ENCODE measurements around the gene HSCB. TPM values are rescaled to one million over a fixed set of nuclear protein-coding genes. Genes with fewer than 3 reads are reported as not detected.

Gene HSCB
- total and polyA plus RNA-seq, 2 of the 4 experiments (the other 2 are of a cell fraction): 5.4 to 13.2 TPM

GRCh38 chr22:28728002-28728401 is 13.8 kb upstream of the HSCB start:
- no peak overlapping the region; the same call in 2 of the 3 replicates for H2BK15ac ChIP-seq (ENCODE audit: low read depth, low read length)
- H3K9me3 ChIP-seq (ENCODE audit: control insufficient read depth, insufficient read depth, low read length): no peaks in the 10 kb centered on the region
- no peak overlapping the region for H3K4me3 ChIP-seq (ENCODE audit: insufficient read depth, low read depth, low read length)
- no peak overlapping the region for H2BK20ac ChIP-seq (ENCODE audit: low read depth, low read length)
- H3K9ac ChIP-seq (ENCODE audit: low read depth, low read length): no peak overlapping the region
- ChIA-PET POLR2A (ENCODE audit: unreplicated experiment) (no interaction called here), CTCF (no interaction called here)
- H3K14ac ChIP-seq (replicated peaks; ENCODE audit: low read depth, low read length): no peak overlapping the region
- H2BK5ac ChIP-seq (ENCODE audit: low read depth, low read length, poor library complexity, severe bottlenecking): no peak overlapping the region
- peaks cover 2% of the 10 kb centered on the region for H3K4me1 ChIP-seq (ENCODE audit: control insufficient read depth, insufficient read depth, low read length)
- H3K18ac ChIP-seq (ENCODE audit: low read depth, low read length): no peak overlapping the region
- no peak overlapping the region for H3K4me2 ChIP-seq (ENCODE audit: low read depth, low read length)
- no peak overlapping the region for H4K91ac ChIP-seq (ENCODE audit: insufficient read depth, low read depth, low read length)
- intact Hi-C loops (cut with micrococcal nuclease): no loop called here
- ATAC-seq (ENCODE audit: low read depth): no peak
- H2AK5ac ChIP-seq (ENCODE audit: low read depth, low read length): no peak overlapping the region
- dilution Hi-C loops (cut with HindIII; ENCODE audit: low sequenced_read_pairs, unreplicated experiment): no loop called here
- H2AK9ac ChIP-seq (replicated peaks; ENCODE audit: low read depth, low read length, poor library complexity): no peak overlapping the region
- no peaks in the 10 kb centered on the region for H3K27me3 ChIP-seq (ENCODE audit: control insufficient read depth, insufficient read depth, low read length)
- H3K23ac ChIP-seq (ENCODE audit: low read depth, low read length): no peak overlapping the region
- H3K56ac ChIP-seq (ENCODE audit: extremely low read depth, insufficient read depth, low read length): no peak overlapping the region
- H4K5ac ChIP-seq (ENCODE audit: low read depth, low read length): peak overlapping the region; percentile 47; the same call in 1 of the 2 replicates
- H3K36me3 ChIP-seq (ENCODE audit: control insufficient read depth, insufficient read depth, low read length): peaks cover 2% of the 10 kb centered on the region; the same call in 1 of the 2 replicates
- no CpG with 5 or more reads among the region's 1 CpG for WGBS, 2 experiments (ENCODE audit: extremely low coverage in 2 of 2, insufficient read length in 1 of 2)
- H4K20me1 ChIP-seq (ENCODE audit: insufficient read depth, low read length): no peaks in the 10 kb centered on the region
- H2BK120ac ChIP-seq (ENCODE audit: low read depth, low read length): no peak overlapping the region
- no peak overlapping the region for H3K4ac ChIP-seq (ENCODE audit: low read depth, low read length)
- no peak overlapping the region for H2AFZ ChIP-seq (replicated peaks; ENCODE audit: low read length, poor library complexity)
- TF ChIP-seq CHD1 (IDR thresholded peaks at IDR 0.05; ENCODE audit: low read depth, low read length): no peak
- no peak for TF ChIP-seq RCOR1 (IDR thresholded peaks at IDR 0.05; ENCODE audit: insufficient replicate concordance, low read length)
- no peak for TF ChIP-seq SMC3 (IDR thresholded peaks at IDR 0.05; ENCODE audit: low read depth, low read length)
- no peak for TF ChIP-seq CTCF (conservative IDR thresholded peaks at IDR 0.05; ENCODE audit: low read depth, low read length)
- no peak for TF ChIP-seq RFX5 (IDR thresholded peaks at IDR 0.05; ENCODE audit: low read depth, low read length)
- no peak for TF ChIP-seq MAFK (IDR thresholded peaks at IDR 0.05; ENCODE audit: low read depth, low read length)
- no peak for TF ChIP-seq FOS (IDR thresholded peaks at IDR 0.05; ENCODE audit: low read depth, low read length)
- TF ChIP-seq MAZ (IDR thresholded peaks at IDR 0.05; ENCODE audit: borderline replicate concordance, low read depth, low read length): no peak
- no peak for TF ChIP-seq ELK1 (IDR thresholded peaks at IDR 0.05; ENCODE audit: borderline replicate concordance, low read depth, low read length)
- TF ChIP-seq, protein P1, sequence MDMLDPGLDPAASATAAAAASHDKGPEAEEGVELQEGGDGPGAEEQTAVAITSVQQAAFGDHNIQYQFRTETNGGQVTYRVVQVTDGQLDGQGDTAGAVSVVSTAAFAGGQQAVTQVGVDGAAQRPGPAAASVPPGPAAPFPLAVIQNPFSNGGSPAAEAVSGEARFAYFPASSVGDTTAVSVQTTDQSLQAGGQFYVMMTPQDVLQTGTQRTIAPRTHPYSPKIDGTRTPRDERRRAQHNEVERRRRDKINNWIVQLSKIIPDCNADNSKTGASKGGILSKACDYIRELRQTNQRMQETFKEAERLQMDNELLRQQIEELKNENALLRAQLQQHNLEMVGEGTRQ (IDR thresholded peaks at IDR 0.05; ENCODE audit: low read depth, low read length): no peak
- no peak for TF ChIP-seq CEBPB (IDR thresholded peaks at IDR 0.05; ENCODE audit: low read depth, low read length)
- TF ChIP-seq NFE2L2 (IDR thresholded peaks at IDR 0.05; ENCODE audit: low read depth, low read length): no peak
- no peak for TF ChIP-seq BHLHE40 (IDR thresholded peaks at IDR 0.05; ENCODE audit: low read depth, low read length)
- H4K8ac ChIP-seq (ENCODE audit: low read depth in 2 of 2, low read length in 2 of 2): no peak overlapping the region
- peaks cover 8% of the 10 kb centered on the region for H3K9me1 ChIP-seq (ENCODE audit: insufficient read depth, low read length)
- no peak for DNase-seq
- H3K79me1 ChIP-seq (ENCODE audit: low read depth in 1 of 2, low read length in 2 of 2): peaks cover 0 to 5% of the 10 kb centered on the region in 2 experiments; a peak in 1 of 4 replicates
- no peak overlapping the region for H3K27ac ChIP-seq (ENCODE audit: insufficient read depth, low read length)
- no TSS peak for BruUV-seq (replicated peaks)
- in situ Hi-C loops (cut with MboI; ENCODE audit: low sequenced_read_pairs): no loop called here
